ENCODE measurements around the gene CEPT1.

DNA sequence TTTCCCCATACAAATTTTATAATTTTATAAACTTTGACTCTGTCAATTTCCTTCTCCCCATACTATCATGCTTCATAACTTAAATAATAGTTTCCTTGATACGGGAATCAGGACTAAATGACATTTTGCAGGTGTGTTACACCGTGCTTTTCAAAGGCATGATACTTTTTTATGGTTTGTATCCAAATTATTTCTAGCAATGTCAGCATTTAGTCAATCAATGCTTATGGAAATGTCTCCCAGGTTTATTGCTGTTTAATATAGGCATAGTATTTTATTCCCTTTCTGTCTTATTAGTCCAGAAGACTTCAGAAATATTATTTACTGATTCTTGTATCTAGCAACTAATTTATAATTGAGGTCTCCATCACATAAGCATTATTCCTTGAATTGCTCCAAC lies 23.5 kb upstream of the CEPT1 start:
- no peak for TF ChIP-seq EZH2 (IDR thresholded peaks at IDR 0.05; ENCODE audit: insufficient read depth, poor library complexity, severe bottlenecking)
- no peak for TF ChIP-seq EZH2phosphoT487 (IDR thresholded peaks at IDR 0.05; ENCODE audit: insufficient read depth, low read depth)

Measured in GM23248 (cell line).